ENCODE measurements around the gene CCR5AS.

Gene CCR5AS

DNA sequence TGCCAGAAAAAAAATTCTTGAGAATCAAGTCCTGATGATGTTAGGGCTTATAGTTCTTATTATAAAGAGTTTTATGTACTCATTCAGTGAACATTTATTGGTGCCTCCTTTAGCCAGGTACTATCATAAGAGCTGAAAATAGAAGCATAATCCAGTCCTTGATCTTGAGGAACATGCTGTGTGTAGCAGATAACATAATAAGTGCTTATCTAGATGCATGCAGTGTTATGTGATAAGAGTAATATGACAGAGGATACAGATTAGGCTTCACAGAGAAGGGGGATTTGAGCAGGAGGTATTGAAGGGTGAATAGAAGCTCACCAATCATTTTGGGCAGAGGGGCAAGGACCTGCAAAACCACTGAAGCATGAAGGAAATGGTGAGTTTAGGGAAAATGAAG lies 51.9 kb downstream of the CCR5AS start:
- peaks cover 3% of the 10 kb centered on the region for H3K27me3 Mint-ChIP-seq (ENCODE audit: insufficient read depth, low read depth)

DNA sequence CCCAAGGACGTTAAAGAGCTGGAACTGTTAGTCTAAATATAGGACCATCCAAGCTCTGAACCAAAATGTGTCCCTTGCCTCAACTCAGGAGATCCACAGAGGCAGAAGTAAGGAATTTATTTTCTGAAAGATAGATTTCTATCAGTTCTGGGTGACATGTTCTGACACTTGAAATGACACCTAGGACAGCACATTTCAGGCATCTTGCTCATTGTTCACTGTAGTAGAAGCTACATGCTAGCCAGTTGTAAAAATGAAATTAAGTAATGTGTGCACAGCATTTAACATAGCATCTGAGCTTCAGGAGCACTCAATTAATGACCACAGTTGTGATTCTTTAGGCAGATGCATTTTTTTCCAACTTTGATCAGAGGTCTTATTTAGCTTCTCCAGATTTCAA lies 52.4 kb downstream of the CCR5AS start:
- no peaks in the 10 kb centered on the region for H3K9me3 Mint-ChIP-seq
- peaks cover 7% of the 10 kb centered on the region for H3K4me1 Mint-ChIP-seq
- DNase-seq (ENCODE audit: low spot score): no peak
- no peaks in the 10 kb centered on the region for H3K36me3 Mint-ChIP-seq
- Histone ChIP-seq H4K20me1 (ENCODE audit: low read depth) (no peaks in the 10 kb centered on the region), H3K27me3 (no peaks in the 10 kb centered on the region), H3K4me3 (no peak overlapping the region), H3K4me2 (no peak overlapping the region), H3F3A (ENCODE audit: low read depth) (no peaks in the 10 kb centered on the region), H3K4me1 (peaks cover under 1% of the 10 kb centered on the region), H3K79me2 (ENCODE audit: low read depth) (no peaks in the 10 kb centered on the region), H3K36me3 (no peaks in the 10 kb centered on the region), H3K9ac (no peak overlapping the region), H2AFZ (replicated peaks) (no peak overlapping the region), H3K9me3 (ENCODE audit: low read depth) (no peaks in the 10 kb centered on the region), H3K27ac (no peak overlapping the region)
- TF ChIP-seq, protein P1, sequence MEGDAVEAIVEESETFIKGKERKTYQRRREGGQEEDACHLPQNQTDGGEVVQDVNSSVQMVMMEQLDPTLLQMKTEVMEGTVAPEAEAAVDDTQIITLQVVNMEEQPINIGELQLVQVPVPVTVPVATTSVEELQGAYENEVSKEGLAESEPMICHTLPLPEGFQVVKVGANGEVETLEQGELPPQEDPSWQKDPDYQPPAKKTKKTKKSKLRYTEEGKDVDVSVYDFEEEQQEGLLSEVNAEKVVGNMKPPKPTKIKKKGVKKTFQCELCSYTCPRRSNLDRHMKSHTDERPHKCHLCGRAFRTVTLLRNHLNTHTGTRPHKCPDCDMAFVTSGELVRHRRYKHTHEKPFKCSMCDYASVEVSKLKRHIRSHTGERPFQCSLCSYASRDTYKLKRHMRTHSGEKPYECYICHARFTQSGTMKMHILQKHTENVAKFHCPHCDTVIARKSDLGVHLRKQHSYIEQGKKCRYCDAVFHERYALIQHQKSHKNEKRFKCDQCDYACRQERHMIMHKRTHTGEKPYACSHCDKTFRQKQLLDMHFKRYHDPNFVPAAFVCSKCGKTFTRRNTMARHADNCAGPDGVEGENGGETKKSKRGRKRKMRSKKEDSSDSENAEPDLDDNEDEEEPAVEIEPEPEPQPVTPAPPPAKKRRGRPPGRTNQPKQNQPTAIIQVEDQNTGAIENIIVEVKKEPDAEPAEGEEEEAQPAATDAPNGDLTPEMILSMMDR (IDR thresholded peaks at IDR 0.05): no peak
- TF ChIP-seq EZH2phosphoT487 (IDR thresholded peaks at IDR 0.05): no peak
- TF ChIP-seq EZH2 (IDR thresholded peaks at IDR 0.05): no peak
- peaks cover 3% of the 10 kb centered on the region for H3K27me3 Mint-ChIP-seq (ENCODE audit: insufficient read depth, low read depth)
- H3K27ac Mint-ChIP-seq: no peak overlapping the region
- no peak overlapping the region for H3K4me3 Mint-ChIP-seq

More for the DNA sequence above, 51.9 kb downstream of the CCR5AS start:
- Histone ChIP-seq H3K4me3 (no peak overlapping the region), H3K9me3 (ENCODE audit: low read depth) (no peaks in the 10 kb centered on the region), H3K27me3 (no peaks in the 10 kb centered on the region), H3K9ac (no peak overlapping the region), H3K4me2 (no peak overlapping the region), H4K20me1 (ENCODE audit: low read depth) (no peaks in the 10 kb centered on the region), H3K27ac (no peak overlapping the region), H2AFZ (replicated peaks) (no peak overlapping the region), H3F3A (ENCODE audit: low read depth) (no peaks in the 10 kb centered on the region), H3K36me3 (no peaks in the 10 kb centered on the region), H3K79me2 (ENCODE audit: low read depth) (no peaks in the 10 kb centered on the region), H3K4me1 (peaks cover 6% of the 10 kb centered on the region)
- peaks cover 12% of the 10 kb centered on the region for H3K4me1 Mint-ChIP-seq
- no peaks in the 10 kb centered on the region for H3K9me3 Mint-ChIP-seq
- TF ChIP-seq, protein P1 (IDR thresholded peaks at IDR 0.05): no peak
- TF ChIP-seq EZH2phosphoT487 (IDR thresholded peaks at IDR 0.05) (no peak), EZH2 (IDR thresholded peaks at IDR 0.05) (no peak)
- no peak overlapping the region for H3K27ac Mint-ChIP-seq
- H3K36me3 Mint-ChIP-seq: no peaks in the 10 kb centered on the region
- no peak for DNase-seq (ENCODE audit: low spot score)
- H3K4me3 Mint-ChIP-seq: no peak overlapping the region

DNA sequence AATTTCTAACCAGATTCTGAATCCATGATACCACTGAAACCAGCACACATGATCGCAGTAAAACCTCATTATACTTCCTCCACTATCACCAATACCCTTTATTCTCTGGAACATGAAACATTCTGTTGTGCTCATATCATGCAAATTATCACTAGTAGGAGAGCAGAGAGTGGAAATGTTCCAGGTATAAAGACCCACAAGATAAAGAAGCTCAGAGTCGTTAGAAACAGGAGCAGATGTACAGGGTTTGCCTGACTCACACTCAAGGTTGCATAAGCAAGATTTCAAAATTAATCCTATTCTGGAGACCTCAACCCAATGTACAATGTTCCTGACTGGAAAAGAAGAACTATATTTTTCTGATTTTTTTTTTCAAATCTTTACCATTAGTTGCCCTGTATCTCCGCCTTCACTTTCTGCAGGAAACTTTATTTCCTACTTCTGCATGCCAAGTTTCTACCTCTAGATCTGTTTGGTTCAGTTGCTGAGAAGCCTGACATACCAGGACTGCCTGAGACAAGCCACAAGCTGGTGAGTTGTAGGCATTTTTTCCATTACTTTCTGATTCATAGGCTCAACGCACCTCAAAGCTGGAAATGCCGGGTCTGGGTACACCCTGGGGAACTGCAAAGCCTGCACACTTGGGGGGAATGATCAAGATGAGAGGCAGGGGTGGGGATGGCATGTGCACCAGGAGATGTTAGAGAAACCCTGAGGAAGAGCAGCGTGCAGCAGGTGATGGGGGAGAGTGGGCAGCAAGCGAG lies 53.0 kb downstream of the CCR5AS start, which contains the start of gene CCR2:
Gene CCR2 (plus strand): TSS at position 465 of the 764 bp plus-strand sequence. CDS start 3,417 bp downstream, outside the sequence.
- H3K36me3 Mint-ChIP-seq: no peaks in the 10 kb centered on the region
- Histone ChIP-seq H3K9me3 (ENCODE audit: low read depth) (no peaks in the 10 kb centered on the region), H3K4me1 (no peaks in the 10 kb centered on the region), H3K27ac (no peak within 1 kb of the TSS), H3K27me3 (no peaks in the 10 kb centered on the region), H4K20me1 (ENCODE audit: low read depth) (no peaks in the 10 kb centered on the region), H3K4me3 (no peak within 1 kb of the TSS), H3F3A (ENCODE audit: low read depth) (no peaks in the 10 kb centered on the region), H3K4me2 (no peak within 1 kb of the TSS), H2AFZ (replicated peaks) (no peak within 1 kb of the TSS), H3K36me3 (no peaks in the 10 kb centered on the region), H3K9ac (no peak within 1 kb of the TSS), H3K79me2 (ENCODE audit: low read depth) (no peaks in the 10 kb centered on the region)
- no peaks in the 10 kb centered on the region for H3K9me3 Mint-ChIP-seq
- H3K27me3 Mint-ChIP-seq (ENCODE audit: insufficient read depth, low read depth): peaks cover 3% of the 10 kb centered on the region
- H3K27ac Mint-ChIP-seq: no peak within 1 kb of the TSS
- no peak within 1 kb of the TSS for H3K4me3 Mint-ChIP-seq
- TF ChIP-seq EZH2 (IDR thresholded peaks at IDR 0.05) (no peak), EZH2phosphoT487 (IDR thresholded peaks at IDR 0.05) (no peak)
- TF ChIP-seq, protein P1 (IDR thresholded peaks at IDR 0.05): no peak
- no peak for DNase-seq (ENCODE audit: low spot score)
- peaks cover 2% of the 10 kb centered on the region for H3K4me1 Mint-ChIP-seq

Data from neural progenitor cell (in vitro differentiated cells).